K562 (cell line): ENCODE data around the gene RBFOX1.

Experiments
- EHMT2 ChIP-seq: fragments of 450-650 bp; IDR thresholded peaks from 2 replicates; pipeline ENCODE4 v1.6.1; 2018; ENCODE audit warnings: antibody characterized with exemption
- EP300 ChIP-seq: IDR thresholded peaks from 2 replicates; pipeline ENCODE4 v1.6.1; 2012; ENCODE audit warnings: low read length, improper control_type of control experiment
- HCFC1 ChIP-seq: IDR thresholded peaks from 2 replicates; pipeline ENCODE4 v1.6.1; 2012; ENCODE audit warnings: low read depth, low read length, improper control_type of control experiment
- JUN ChIP-seq, 2 experiments: sonication (generic) in 1 of 2; formaldehyde crosslinking in 1 of 2; IDR thresholded peaks; 2 replicates each; pipeline versions ENCODE4 v1.6.1 to v1.8.0; 2012 to 2022; ENCODE audit warnings: borderline replicate concordance in 2 of 2, mild to moderate bottlenecking in 2 of 2, improper control_type of control experiment in 1 of 2, low read depth in 1 of 2, low read length in 1 of 2, missing genetic modification reagents in 1 of 2
- RBBP5 ChIP-seq: fragments of 200-600 bp; sonication (generic); IDR thresholded peaks from 2 replicates; pipeline ENCODE4 v1.6.1; 2012; ENCODE audit warnings: borderline replicate concordance, mild to moderate bottlenecking, low read length, control low read depth, inconsistent platforms; ENCODE audit not compliant: insufficient read depth, poor library complexity, severe bottlenecking
- TF ChIP-seq, protein P1 (sequence below), 2 experiments: fragments of 450-650 bp; formaldehyde crosslinking in 1 of 2; IDR thresholded peaks; 2 replicates each; pipeline versions ENCODE4 v1.4.0 to v1.6.1; 2014 to 2020; ENCODE audit warnings: mild to moderate bottlenecking in 2 of 2, borderline replicate concordance in 1 of 2, low read depth in 1 of 2

DNA sequence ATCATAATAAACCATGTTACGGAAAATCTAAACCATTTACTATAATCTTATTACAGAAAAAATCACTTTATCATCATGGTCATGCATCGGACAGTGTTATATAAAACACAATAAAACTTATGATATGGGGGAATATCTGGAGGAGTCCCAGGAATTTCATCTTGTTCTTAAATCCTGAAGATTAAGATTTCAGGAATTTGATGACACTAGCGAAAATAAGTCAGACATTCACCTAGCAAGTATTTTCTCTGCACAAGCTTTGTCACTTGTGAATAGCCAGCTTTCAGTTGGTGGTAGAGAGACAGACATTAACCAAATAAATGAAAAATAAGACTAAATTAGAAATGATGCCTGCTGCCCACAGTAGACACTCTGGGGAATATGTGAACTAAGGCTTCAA lies 410.0 kb downstream of the RBFOX1 start:
- TF ChIP-seq JUN (IDR thresholded peaks at IDR 0.05; ENCODE audit: borderline replicate concordance, low read depth, low read length) (no peak), JUN (CRISPR knock-in tag; IDR thresholded peaks at IDR 0.05; ENCODE audit: borderline replicate concordance) (no peak), HCFC1 (no peak), EHMT2 (no peak), RBBP5 (no peak), EP300 (no peak)
- TF ChIP-seq, protein P1, sequence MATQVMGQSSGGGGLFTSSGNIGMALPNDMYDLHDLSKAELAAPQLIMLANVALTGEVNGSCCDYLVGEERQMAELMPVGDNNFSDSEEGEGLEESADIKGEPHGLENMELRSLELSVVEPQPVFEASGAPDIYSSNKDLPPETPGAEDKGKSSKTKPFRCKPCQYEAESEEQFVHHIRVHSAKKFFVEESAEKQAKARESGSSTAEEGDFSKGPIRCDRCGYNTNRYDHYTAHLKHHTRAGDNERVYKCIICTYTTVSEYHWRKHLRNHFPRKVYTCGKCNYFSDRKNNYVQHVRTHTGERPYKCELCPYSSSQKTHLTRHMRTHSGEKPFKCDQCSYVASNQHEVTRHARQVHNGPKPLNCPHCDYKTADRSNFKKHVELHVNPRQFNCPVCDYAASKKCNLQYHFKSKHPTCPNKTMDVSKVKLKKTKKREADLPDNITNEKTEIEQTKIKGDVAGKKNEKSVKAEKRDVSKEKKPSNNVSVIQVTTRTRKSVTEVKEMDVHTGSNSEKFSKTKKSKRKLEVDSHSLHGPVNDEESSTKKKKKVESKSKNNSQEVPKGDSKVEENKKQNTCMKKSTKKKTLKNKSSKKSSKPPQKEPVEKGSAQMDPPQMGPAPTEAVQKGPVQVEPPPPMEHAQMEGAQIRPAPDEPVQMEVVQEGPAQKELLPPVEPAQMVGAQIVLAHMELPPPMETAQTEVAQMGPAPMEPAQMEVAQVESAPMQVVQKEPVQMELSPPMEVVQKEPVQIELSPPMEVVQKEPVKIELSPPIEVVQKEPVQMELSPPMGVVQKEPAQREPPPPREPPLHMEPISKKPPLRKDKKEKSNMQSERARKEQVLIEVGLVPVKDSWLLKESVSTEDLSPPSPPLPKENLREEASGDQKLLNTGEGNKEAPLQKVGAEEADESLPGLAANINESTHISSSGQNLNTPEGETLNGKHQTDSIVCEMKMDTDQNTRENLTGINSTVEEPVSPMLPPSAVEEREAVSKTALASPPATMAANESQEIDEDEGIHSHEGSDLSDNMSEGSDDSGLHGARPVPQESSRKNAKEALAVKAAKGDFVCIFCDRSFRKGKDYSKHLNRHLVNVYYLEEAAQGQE (IDR thresholded peaks at IDR 0.05; ENCODE audit: borderline replicate concordance), result no peak
- TF ChIP-seq, protein P1 (CRISPR knock-in tag; IDR thresholded peaks at IDR 0.05; ENCODE audit: low read depth), result no peak
